Measurements from ENCODE around the gene ZMYM3. TPM values are rescaled to one million over a fixed set of nuclear protein-coding genes. Genes with fewer than 3 reads are reported as not detected.

The ZMYM3 gene
- polyA plus RNA-seq, 2 of the 4 experiments (the other 2 are of a cell fraction): 18.8 to 19.1 TPM

DNA sequence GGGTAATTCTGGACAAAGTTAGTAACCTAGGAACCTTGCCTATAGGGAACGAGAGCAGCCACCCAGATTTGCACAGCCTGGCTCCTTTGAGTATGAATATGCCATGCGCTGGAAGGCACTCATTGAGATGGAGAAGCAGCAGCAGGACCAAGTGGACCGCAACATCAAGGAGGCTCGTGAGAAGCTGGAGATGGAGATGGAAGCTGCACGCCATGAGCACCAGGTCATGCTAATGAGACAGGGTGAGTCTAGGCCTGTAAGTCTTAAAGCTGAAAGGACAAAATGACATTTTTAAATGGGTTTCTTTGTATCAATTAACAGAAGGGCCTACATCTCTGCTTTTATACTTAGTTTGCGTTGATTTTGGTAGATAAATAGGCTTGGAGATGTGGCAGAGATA lies 42.9 kb upstream of the ZMYM3 start (continued):
- TF ChIP-seq, protein P1, sequence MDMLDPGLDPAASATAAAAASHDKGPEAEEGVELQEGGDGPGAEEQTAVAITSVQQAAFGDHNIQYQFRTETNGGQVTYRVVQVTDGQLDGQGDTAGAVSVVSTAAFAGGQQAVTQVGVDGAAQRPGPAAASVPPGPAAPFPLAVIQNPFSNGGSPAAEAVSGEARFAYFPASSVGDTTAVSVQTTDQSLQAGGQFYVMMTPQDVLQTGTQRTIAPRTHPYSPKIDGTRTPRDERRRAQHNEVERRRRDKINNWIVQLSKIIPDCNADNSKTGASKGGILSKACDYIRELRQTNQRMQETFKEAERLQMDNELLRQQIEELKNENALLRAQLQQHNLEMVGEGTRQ (IDR thresholded peaks at IDR 0.05): no peak
- no peak for TF ChIP-seq ESRRA (IDR thresholded peaks at IDR 0.05; ENCODE audit: borderline replicate concordance, low read length)

DNA sequence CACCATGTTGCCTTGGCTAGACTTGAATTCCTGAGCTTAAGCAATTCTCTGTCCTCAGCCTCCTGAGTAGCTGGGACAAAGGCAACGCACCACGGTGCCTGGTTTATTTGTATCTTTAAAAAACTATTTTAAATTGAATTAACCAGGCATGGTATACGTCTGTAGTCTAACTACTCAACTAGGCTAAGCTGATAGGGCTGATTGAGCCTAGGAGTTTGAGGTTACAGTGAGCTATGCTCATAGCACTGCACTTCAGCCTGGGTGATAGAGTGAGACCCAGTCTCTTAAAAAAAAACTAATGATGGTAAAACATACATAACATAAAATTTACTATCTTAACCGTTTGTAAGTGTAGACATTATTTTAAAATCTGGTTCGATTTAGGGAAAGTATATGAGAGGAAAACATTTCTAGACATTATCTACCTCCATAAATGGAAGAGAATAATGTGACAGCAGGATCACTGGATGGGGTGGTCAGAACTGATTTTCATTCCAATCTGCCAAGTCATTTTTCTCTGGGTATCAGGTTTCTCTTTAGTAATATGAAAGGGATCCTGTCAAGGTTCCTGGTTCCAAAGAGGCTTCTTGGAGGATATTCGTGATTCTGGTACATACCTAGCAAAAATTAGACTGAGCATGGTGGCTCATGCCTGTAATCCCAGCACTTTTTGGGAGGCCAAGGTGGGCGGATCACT lies 38.9 kb upstream of the ZMYM3 start:
- WGBS (ENCODE audit: missing lambda C conversion rate): 86% methylated on average over 7 of the region's 7 CpGs
- Histone ChIP-seq H3K4me2 (no peak overlapping the region), H3K9me3 (no peaks in the 10 kb centered on the region), H3K27ac (no peak overlapping the region), H3K4me3 (no peak overlapping the region), H3K4me1 (peaks cover 9% of the 10 kb centered on the region; the same call in 1 of the 3 replicates)
- DNase-seq (ENCODE audit: low read depth in 1 of 2, low spot score in 1 of 2): no peak
- CTCF ChIA-PET: interaction anchor here (1.3 kb wide), 1 partner anchor 9 kb away, joined by 4 read pairs; the partner anchor contains the start of gene NONO
- TF ChIP-seq RAD21 (conservative IDR thresholded peaks at IDR 0.05 in 1 of 2, IDR thresholded peaks at IDR 0.05 in 1 of 2) (no peak), PHF8 (IDR thresholded peaks at IDR 0.05; ENCODE audit: borderline replicate concordance, low read depth) (no peak), MAFK (IDR thresholded peaks at IDR 0.05; ENCODE audit: partially characterized antibody) (no peak), NFE2L2 (conservative IDR thresholded peaks at IDR 0.05; ENCODE audit: low read length) (no peak), KDM1A (IDR thresholded peaks at IDR 0.05; ENCODE audit: low read depth) (no peak), ZC3H11A (IDR thresholded peaks at IDR 0.05) (no peak)
- no peak for ATAC-seq
- FAIRE-seq: no peak
- POLR2A ChIA-PET: interaction anchor here (1.6 kb wide), 1 partner anchor 9 kb away, joined by 9 read pairs; the partner anchor contains the start of gene NONO

DNA sequence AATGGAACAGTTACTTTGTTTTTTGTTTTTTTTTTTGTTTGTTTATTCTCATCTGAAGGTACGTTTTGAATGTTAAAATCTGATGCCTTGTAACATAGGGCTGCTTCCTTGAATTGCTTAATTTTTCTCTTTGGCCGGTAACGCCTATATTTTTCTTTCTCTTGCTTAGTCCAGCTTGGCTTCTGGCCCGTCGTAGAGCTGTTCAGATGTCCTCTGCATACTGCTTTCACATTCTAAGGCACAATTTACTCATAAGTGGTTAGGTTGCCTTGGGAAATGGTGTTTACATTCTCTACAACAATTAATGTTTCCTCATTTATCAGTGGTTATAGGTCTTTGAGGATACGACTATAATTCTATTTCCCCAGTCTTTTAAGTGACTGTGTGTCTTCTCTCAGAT lies 37.4 kb upstream of the ZMYM3 start:
- H3K4me3 ChIP-seq: no peak overlapping the region
- no peak for DNase-seq (ENCODE audit: low read depth in 1 of 2, low spot score in 1 of 2)
- no peak for ATAC-seq
- ChIA-PET CTCF (no interaction called here), POLR2A (no interaction called here)
- TF ChIP-seq CHD4 (IDR thresholded peaks at IDR 0.05; ENCODE audit: borderline replicate concordance) (no peak), EHF (CRISPR knock-in tag; IDR thresholded peaks at IDR 0.05) (no peak)
- H3K9me3 ChIP-seq: no peaks in the 10 kb centered on the region
- no peak overlapping the region for H3K27ac ChIP-seq
- H3K4me2 ChIP-seq: no peak overlapping the region
- peaks cover 18% of the 10 kb centered on the region for H3K4me1 ChIP-seq
- whole genome bisulfite sequencing (ENCODE audit: missing lambda C conversion rate): 91% methylated on average over 6 of the region's 6 CpGs
- peak; percentile 86 for FAIRE-seq

DNA sequence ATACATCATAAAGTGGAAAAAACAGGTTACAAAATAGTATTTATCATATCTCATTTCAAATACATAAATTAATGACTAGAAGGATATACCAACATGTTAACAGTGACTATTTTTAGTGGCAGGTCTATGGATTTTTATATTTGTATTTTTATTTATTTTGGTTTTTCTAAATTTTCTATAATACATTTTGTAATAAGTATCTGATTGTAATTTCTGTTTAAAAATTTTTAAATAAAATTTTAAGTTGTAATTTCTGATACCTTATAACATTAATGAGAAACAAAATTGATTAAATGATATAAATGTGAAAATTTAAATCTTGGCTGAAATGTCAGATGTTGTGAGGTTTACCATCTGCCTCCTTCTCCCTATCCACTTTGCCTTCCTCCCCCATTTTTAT lies 32.0 kb upstream of the ZMYM3 start:
- Histone ChIP-seq H3K4me1 (peaks cover 26% of the 10 kb centered on the region), H3K9me3 (no peaks in the 10 kb centered on the region), H3K4me2 (peak overlapping the region; percentile 95), H3K4me3 (peak overlapping the region; percentile 58), H3K27ac (no peak overlapping the region)
- DNase-seq (ENCODE audit: low read depth in 1 of 2, low spot score in 1 of 2) (no peak), FAIRE-seq (no peak), ATAC-seq (no peak)
- TF ChIP-seq, protein P2, sequence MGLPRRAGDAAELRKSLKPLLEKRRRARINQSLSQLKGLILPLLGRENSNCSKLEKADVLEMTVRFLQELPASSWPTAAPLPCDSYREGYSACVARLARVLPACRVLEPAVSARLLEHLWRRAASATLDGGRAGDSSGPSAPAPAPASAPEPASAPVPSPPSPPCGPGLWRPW (IDR thresholded peaks at IDR 0.05): no peak
- TF ChIP-seq, protein P3, sequence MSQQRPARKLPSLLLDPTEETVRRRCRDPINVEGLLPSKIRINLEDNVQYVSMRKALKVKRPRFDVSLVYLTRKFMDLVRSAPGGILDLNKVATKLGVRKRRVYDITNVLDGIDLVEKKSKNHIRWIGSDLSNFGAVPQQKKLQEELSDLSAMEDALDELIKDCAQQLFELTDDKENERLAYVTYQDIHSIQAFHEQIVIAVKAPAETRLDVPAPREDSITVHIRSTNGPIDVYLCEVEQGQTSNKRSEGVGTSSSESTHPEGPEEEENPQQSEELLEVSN (IDR thresholded peaks at IDR 0.05; ENCODE audit: borderline replicate concordance, low read depth): no peak
- TF ChIP-seq TFCP2L1 (CRISPR knock-in tag; IDR thresholded peaks at IDR 0.05) (no peak), RARB (CRISPR knock-in tag; IDR thresholded peaks at IDR 0.05) (no peak), MYC (IDR thresholded peaks at IDR 0.05; ENCODE audit: borderline replicate concordance, low read length) (no peak), PHF8 (IDR thresholded peaks at IDR 0.05; ENCODE audit: borderline replicate concordance, low read depth) (no peak), RFX5 (IDR thresholded peaks at IDR 0.05) (no peak)
- TF ChIP-seq, protein P1 (IDR thresholded peaks at IDR 0.05): no peak
- CTCF ChIA-PET: interaction anchor here (0.6 kb wide), 1 partner anchor 297 kb away, joined by 3 read pairs; no protein-coding TSS in a partner anchor
- POLR2A ChIA-PET: no interaction called here

Measured in A549 (cell line).